Heart right ventricle (tissue), 16 donors: Measurements from ENCODE around the gene PNMA8B. TPM values are rescaled to one million over a fixed set of nuclear protein-coding genes. Genes with fewer than 3 reads are reported as not detected.

ENCODE experiments used
- ATAC-seq, 8 donors: fragments of 200-7000 bp; cut with Tn5 transposase; one replicate each; pipeline ENCODE4 v1.9.1; 2020; ENCODE audit warnings: mild to moderate bottlenecking in 8 of 8, moderate library complexity in 8 of 8, moderate number of reproducible peaks in 1 of 8
- DNase-seq, 2 donors: peaks; one replicate each; pipeline ENCODE4 v3.0.0-alpha.2; 2020
- H3K27ac ChIP-seq, 10 donors: fragments of 200-600 bp; sonication (generic) in 2 of 10; one replicate each; pipeline versions ENCODE4 v1.5.0 to v1.8.0; 2020 to 2022; ENCODE audit warnings: mild to moderate bottlenecking in 3 of 10
- H3K27me3 ChIP-seq, 7 donors: fragments of 200-600 bp; one replicate each; pipeline ENCODE4 v1.8.0; 2021 to 2022; ENCODE audit warnings: mild to moderate bottlenecking in 2 of 7
- H3K36me3 ChIP-seq, 9 donors: fragments of 200-600 bp; sonication (generic) in 1 of 9; one replicate each; pipeline versions ENCODE4 v1.5.0 to v1.8.0; 2020 to 2022; ENCODE audit warnings: mild to moderate bottlenecking in 2 of 9
- H3K4me1 ChIP-seq, 9 donors: fragments of 200-600 bp; sonication (generic) in 1 of 9; one replicate each; pipeline versions ENCODE4 v1.5.0 to v1.8.0; 2020 to 2022; ENCODE audit warnings: mild to moderate bottlenecking in 4 of 9
- H3K4me3 ChIP-seq, 10 donors: fragments of 200-600 bp; sonication (generic) in 2 of 10; one replicate each; pipeline versions ENCODE4 v1.5.0 to v1.8.0; 2020 to 2022; ENCODE audit warnings: mild to moderate bottlenecking in 7 of 10, moderate library complexity in 2 of 10
- H3K9me3 ChIP-seq, 11 donors: fragments of 200-600 bp in 10 of 11; sonication (generic) in 2 of 11; one replicate each; pipeline versions ENCODE4 v1.5.0 to v1.8.0; 2013 to 2022; ENCODE audit warnings: mild to moderate bottlenecking in 2 of 11, control low read depth in 1 of 11, moderate library complexity in 1 of 11
- CTCF ChIP-seq, 9 donors: fragments of 200-600 bp; sonication (generic) in 2 of 9; IDR thresholded peaks; one replicate each; pipeline versions ENCODE4 v1.5.0 to v1.8.0; 2021 to 2022; ENCODE audit warnings: antibody characterized with exemption in 9 of 9, mild to moderate bottlenecking in 5 of 9, moderate library complexity in 1 of 9
- WGBS, 2 donors: extraction: QIAGEN DNeasy Blood & Tissue Kit; methylation state at CpG; one replicate each; pipeline ENCODE4 v1.1.7; 2013; ENCODE audit warnings: inconsistent platforms in 1 of 2; 5-methylcytosine and 5-hydroxymethylcytosine counted together
- intact Hi-C, 10 donors: fragments of 100-400 bp; cut with DNase I; formaldehyde crosslinking; loops; one replicate each; pipeline versions ENCODE4 v1.11.1 to v1.14.2; 2022
- polyA plus RNA-seq, 2 donors: library from polyadenylated mRNA; stranded (reverse); fragments of 200-250 nt; gene quantifications; one replicate each; pipeline ENCODE4 v1.2.3, GENCODE V29; 2013
- total RNA-seq, 10 donors: library from RNA; stranded (reverse); fragmentation: NEBNext Ultra II Directional in 3 of 10; extraction: Animal tissue kit (Norgen Biotek cat#: 25700) in 3 of 10; gene quantifications; one replicate each; pipeline versions ENCODE4 v1.2.1 to v1.2.4, GENCODE V29; 2021 to 2023
- donor health status: Arrhythmogenic right ventricular cardiomyopathy.
- donor health status: ischemic (EF 13 %, LVEDD 7.1; RV severe dilation, severe dysfunction).
- donor health status: healthy with polysubstance abuse.
- donor health status: DM: no; HTN: yes; CAD: no.
- donor health status: DM: no; HTN: no; CAD: no.
- donor health status: ischemic (EF 25% LVEDD 6.9; RV normal size, moderate dysfunction).
- donor health status: ischemic (EF 25% LVEDD 5.7; RV mildly dilated, moderate dysfunction).
- donor health status: healthy.
- donor health status: DM: yes; HTN: yes; CAD: no.
- donor health status: Ischemic cardiomyopathy.
- donor health status: ischemic (EF 35%, LVEDD 5.7; RV mildly dilated, moderate dysfunction).
- donor health status: nonischemic (EF 11% LVEDD 7.7; RV severe dilation, severe dysfunction).
- donor health status: DM: yes; HTN: yes; CAD: no.
- donor health status: PGD.
- donor health status: ischemic (EF 29% LVEDD 5.4; RV normal size, mild dysfunction).
- donor health status: nonischemic (EF 23%, LVEDD 6.1; RV moderate dilation, normal function).

The PNMA8B gene
- total and polyA plus RNA-seq, 12 donors: 0.37 to 0.95 (median 0.65) TPM

GRCh38 chr19:46484656-46485055, 11.0 kb downstream of the PNMA8B start:
- H3K27ac ChIP-seq: no peak overlapping the region
- no peaks in the 10 kb centered on the region for H3K9me3 ChIP-seq
- peaks cover 6 to 28% (median 19%) of the 10 kb centered on the region in 9 donors for H3K4me1 ChIP-seq
- WGBS, 2 donors: 71 to 75% methylated on average over 4 of the region's 4 CpGs
- H3K36me3 ChIP-seq: no peaks in the 10 kb centered on the region
- no peak for TF ChIP-seq CTCF (IDR thresholded peaks at IDR 0.05)
- no peak for ATAC-seq
- intact Hi-C loops: loop anchor here in 3 of 10 donors (5.0 kb wide), 2 partner anchors 82 to 202 kb away; no protein-coding TSS in a partner anchor
- no peak for DNase-seq
- H3K4me3 ChIP-seq: no peak overlapping the region
- H3K27me3 ChIP-seq: peaks cover 3 to 35% (median 28%) of the 10 kb centered on the region in 7 donors

GRCh38 chr19:46482631-46483030, 13.0 kb downstream of the PNMA8B start:
- TF ChIP-seq CTCF (IDR thresholded peaks at IDR 0.05): no peak
- 53 to 63% methylated on average over 3 of the region's 3 CpGs for WGBS, 2 donors
- H3K27ac ChIP-seq: peak overlapping the region in 3 of 10 donors; percentile 9 to 64 (median 47)

GRCh38 chr19:46481947-46482346, 13.7 kb downstream of the PNMA8B start:
- 57 to 71% methylated on average over 5 of the region's 5 CpGs for WGBS, 2 donors
- Histone ChIP-seq H3K9me3 (no peaks in the 10 kb centered on the region), H3K36me3 (no peaks in the 10 kb centered on the region), H3K27me3 (peaks cover 0 to 9% (median 2%) of the 10 kb centered on the region in 7 donors), H3K27ac (peak overlapping the region in 9 of 10 donors; percentile 28 to 81 (median 64)), H3K4me3 (peak overlapping the region in 2 of 10 donors; percentile 10 to 16), H3K4me1 (peaks cover 0 to 8% (median 0%) of the 10 kb centered on the region in 9 donors)
- ATAC-seq: peak; percentile 36 to 75 (median 61)
- TF ChIP-seq CTCF (IDR thresholded peaks at IDR 0.05): no peak
- intact Hi-C loops: no loop called here
- DNase-seq: peak in 1 of 2 donors; percentile 54

More at GRCh38 chr19:46482631-46483030, 13.0 kb downstream of the PNMA8B start:
- Histone ChIP-seq H3K36me3 (no peaks in the 10 kb centered on the region), H3K27me3 (peaks cover 0 to 16% (median 9%) of the 10 kb centered on the region in 7 donors), H3K9me3 (no peaks in the 10 kb centered on the region), H3K4me3 (no peak overlapping the region), H3K4me1 (peaks cover 5 to 14% (median 7%) of the 10 kb centered on the region in 9 donors)
- ATAC-seq: no peak
- intact Hi-C loops: no loop called here
- DNase-seq: no peak

GRCh38 chr19:46481223-46481848, 14.3 kb downstream of the PNMA8B start:
- no peaks in the 10 kb centered on the region for H3K9me3 ChIP-seq
- H3K36me3 ChIP-seq: no peaks in the 10 kb centered on the region
- WGBS, 2 donors: 63 to 68% methylated on average over 16 of the region's 16 CpGs
- peak overlapping the region in 2 of 10 donors; percentile 10 to 16 for H3K4me3 ChIP-seq
- peaks cover 0 to 9% (median 0%) of the 10 kb centered on the region in 9 donors for H3K4me1 ChIP-seq
- peaks cover 0 to 7% (median 0%) of the 10 kb centered on the region in 7 donors for H3K27me3 ChIP-seq
- ATAC-seq: peak in 6 of 8 donors; percentile 45 to 72 (median 54)
- peak overlapping the region in 9 of 10 donors; percentile 28 to 83 (median 69) for H3K27ac ChIP-seq
- no peak for DNase-seq
- intact Hi-C loops: no loop called here
- TF ChIP-seq CTCF (IDR thresholded peaks at IDR 0.05): no peak
